Skin epidermis (tissue), 12 donors: ENCODE measurements around the gene ITPRIPL1.
A peak's percentile ranks its signal among the peaks of the same experiment; 100 is the strongest.
"Not testable (repeated sequence)": the region's sequence is repeated elsewhere in the genome, so short reads cannot be mapped to it uniquely, and the experiment has no call there.

Source experiments
- H3K27ac ChIP-seq, 21 experiments: fragments of 200-600 bp; sonication (generic) in 11 of 21; one replicate each; pipeline ENCODE4 v1.5.0; 2020; ENCODE audit warnings: mild to moderate bottlenecking in 3 of 21, inconsistent platforms in 2 of 21, moderate library complexity in 2 of 21
- H3K4me3 ChIP-seq, 7 experiments: fragments of 200-600 bp; sonication (generic) in 2 of 7; one replicate each; pipeline ENCODE4 v1.5.0; 2020; ENCODE audit warnings: inconsistent platforms in 2 of 7, mild to moderate bottlenecking in 2 of 7, moderate library complexity in 1 of 7

ITPRIPL1 gene, protein sequence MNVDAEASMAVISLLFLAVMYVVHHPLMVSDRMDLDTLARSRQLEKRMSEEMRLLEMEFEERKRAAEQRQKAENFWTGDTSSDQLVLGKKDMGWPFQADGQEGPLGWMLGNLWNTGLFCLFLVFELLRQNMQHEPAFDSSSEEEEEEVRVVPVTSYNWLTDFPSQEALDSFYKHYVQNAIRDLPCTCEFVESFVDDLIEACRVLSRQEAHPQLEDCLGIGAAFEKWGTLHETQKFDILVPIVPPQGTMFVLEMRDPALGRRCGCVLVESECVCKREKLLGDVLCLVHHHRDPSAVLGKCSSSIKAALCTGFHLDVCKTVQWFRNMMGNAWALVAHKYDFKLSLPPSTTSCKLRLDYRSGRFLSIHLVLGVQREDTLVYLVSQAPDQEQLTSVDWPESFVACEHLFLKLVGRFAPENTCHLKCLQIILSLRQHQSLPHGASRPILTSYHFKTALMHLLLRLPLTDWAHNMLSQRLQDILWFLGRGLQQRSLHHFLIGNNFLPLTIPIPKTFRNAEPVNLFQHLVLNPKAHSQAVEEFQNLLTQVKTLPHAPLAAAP

DNA sequence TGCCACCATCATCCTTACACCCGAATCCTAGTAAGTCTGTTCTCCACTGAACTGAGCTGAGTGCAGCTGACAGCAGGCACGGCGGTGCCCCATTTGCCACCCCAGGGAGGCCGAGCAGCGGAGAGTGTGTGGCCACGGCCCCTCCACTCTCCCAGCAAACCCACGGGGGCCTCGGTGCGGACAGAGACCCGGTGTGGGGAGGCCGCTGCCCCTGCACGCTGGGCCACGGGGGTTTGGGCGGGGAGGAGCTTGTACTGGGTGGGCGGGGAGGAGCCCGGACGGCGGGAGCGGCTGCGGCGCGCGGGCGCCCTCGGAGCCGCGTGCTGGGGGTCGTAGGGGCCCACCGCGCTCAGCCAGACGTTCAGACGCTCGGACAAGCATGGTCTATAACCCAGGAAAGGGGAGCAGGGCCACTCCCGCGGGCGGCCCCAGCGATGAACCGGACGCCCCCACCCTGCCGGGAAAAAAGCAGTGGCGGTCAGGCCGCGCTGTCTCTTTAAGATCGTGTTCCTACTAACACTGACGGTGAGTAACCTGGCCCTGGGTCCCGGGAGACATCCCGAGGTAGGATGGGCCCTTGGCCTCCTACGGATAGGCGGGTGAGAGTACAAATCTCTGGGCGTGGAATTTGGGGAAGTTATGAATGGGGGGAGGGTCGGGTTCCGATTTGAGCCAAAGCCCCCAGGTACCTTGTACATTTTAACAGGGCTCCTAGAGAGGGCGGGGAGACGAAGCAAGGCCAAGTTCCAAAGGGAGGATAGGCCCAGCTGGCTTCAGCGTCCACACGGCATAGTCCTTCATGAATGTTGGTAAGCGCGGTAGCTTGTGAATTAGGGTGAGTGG lies at the start of gene ITPRIPL1:
ITPRIPL1 (plus strand) TSS at position 277 of the 843 bp plus-strand sequence; CDS start at position 800, 523 bp downstream.
- Histone ChIP-seq H3K27ac (peak within 1 kb of the TSS in 20 of 21 experiments; percentile 5 to 87 (median 74)), H3K4me3 (peak within 1 kb of the TSS; percentile 44 to 56 (median 54))

DNA sequence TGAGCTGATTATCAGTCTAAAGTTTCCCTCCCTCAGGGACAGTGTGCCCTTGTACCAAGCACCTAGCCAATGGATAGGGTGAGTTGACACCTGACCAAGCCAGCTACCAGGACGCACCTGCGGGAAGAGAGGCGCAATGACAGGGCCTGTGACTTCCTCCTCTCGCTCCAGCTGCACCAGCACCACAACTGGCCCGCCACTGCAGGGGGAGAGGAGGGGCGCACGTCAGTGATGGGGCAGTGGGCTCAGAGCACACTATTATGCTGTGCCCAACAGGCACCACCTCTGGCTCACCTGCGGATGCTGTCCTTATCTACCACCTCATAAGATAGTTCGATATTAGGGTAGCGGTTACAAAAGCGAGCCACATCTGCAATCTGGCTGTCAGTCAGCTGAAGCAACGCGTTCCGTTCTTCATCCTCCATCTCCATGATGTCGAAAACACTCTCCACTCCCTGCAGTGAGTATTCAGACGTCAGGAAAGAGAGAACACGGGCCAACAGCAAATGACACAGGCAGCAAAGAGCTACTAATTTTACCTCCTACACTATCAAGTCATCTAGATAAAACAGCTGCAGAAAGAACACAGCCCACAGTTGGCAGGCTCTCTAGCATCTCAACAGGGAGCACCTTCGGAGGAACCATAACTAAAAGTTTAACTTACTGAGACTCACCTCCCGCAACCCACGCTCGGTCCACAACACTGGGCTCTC lies 48.2 kb upstream of the ITPRIPL1 start:
- no peak overlapping the region for H3K27ac ChIP-seq
- no peak overlapping the region for H3K4me3 ChIP-seq

DNA sequence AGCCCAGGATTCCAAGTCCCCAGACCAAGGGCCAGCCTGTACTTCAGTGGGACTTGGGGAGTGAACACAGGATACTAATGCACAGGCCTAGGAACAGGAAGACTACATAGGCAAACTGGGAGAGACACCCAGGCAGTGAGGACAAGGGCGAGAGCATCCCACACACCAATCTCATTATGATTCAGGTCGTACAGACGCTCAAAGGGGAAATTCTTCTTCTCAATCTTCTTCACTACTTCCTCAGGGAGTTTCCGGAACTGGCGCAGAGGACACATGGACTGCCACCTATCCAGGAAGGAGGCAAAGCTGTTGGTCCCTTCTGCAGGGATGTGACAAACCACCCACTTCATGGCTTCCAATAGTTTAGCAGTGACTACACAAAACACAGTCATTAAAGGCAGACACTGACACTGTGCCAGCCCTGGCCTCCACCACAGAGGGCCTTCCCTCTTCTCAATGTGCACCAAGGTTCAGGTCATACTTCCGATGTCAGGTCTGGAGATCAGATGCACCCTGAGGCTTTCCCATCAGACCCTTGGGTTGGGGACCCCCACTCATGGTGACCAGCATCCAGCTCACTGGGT lies 37.8 kb upstream of the ITPRIPL1 start:
- Histone ChIP-seq H3K4me3 (no peak overlapping the region), H3K27ac (no peak overlapping the region)

DNA sequence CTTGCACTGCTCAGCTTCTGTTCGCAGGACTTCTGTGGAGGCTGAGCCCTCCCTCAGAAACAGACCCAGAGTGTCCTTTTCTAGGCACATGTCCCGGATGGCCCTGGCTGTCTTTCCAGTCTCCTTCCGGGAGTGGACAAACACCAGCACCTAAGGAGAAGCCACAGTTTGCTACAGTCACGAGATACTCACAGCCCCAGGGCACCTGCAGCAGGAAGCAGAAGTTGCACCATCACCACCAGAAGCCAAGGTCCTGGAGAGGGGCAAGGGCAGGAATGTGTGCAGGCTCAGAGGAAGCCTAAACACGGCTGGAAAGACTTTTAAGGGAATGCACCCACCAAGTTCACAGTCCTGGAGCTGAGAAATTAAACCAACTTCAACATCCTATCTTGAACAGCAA lies 33.4 kb upstream of the ITPRIPL1 start:
- H3K4me3 ChIP-seq, result no peak overlapping the region
- no peak overlapping the region for H3K27ac ChIP-seq

DNA sequence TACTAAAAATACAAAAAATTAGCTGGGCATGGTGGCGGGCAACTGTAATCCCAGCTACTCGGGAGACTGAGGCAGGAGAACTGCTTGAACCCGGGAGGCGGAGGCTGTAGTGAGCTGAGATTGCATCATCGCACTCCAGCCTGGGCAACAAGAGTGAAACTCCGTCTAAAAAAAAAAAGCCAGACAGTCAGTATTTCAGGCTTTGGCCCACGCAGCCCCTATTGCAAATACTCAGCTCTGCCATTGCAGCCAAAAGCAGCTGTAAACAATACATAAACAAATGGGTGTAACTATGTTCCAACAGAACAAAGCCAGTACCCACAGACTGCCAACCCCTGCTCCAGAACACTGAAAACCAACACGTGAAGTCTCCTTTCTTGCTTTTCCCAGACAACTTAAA lies 30.8 kb upstream of the ITPRIPL1 start:
- H3K27ac ChIP-seq, H3K4me3 ChIP-seq: not testable (repeated sequence)

DNA sequence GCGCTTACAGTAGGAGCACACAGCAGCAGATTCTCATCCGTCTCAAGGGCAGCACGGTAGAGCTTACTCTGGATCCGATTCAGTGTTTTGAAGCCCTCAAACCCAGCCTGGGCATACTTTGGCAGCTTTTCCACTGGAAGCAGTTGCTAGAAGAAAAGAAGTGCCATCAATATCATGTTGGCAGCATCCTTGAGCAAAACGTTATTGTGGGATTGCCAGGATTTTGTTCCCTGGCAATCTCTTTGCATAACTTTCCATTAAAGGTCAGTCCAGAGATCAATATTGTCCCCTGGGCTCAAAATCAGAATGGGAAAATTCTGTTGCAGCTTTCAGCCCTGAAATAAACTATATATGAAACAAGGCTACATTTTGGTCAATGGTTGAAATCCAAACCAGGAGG lies 28.2 kb upstream of the ITPRIPL1 start:
- H3K27ac ChIP-seq, result no peak overlapping the region
- H3K4me3 ChIP-seq, result no peak overlapping the region

DNA sequence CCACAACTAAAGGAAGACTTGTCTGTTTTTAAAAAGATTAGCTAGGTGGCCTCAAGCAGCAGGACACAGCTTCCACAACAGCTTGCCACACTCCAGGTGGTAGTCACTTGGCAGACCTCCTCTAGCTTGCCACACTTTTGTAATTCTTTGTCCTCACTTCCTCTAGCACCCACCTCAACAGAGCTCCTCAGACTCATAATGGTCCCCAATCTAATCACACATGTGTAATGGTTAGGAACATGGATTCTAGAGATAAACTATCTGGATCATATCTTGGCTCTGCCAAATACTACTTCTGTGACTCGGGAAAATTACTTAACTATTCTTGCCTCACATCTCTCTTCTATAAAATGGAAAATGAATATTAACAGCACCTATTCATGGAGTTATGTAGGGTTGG lies 23.3 kb upstream of the ITPRIPL1 start:
- no peak overlapping the region for H3K4me3 ChIP-seq

DNA sequence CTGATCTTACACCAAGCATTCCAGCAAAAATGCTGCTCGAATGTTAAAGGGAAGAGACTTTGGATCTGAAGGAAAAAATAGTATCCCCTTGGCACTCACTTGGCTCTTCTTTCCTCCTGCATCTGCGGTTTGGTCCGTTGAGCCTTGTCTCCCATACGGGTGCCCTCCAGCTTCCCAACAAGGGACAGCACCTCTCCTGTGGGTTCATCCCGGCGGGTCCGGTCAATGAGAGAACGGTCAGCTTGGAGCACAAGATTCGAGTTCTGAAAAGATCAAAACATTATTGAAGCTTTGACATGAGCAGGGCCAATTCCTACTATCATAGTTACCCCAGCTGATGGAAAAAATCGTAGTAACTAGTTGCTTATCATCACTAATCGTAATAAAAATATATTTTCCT lies 20.5 kb upstream of the ITPRIPL1 start:
- peak overlapping the region; percentile 47 to 96 (median 67) for H3K4me3 ChIP-seq
- peak overlapping the region in 11 of 21 experiments; percentile 68 to 94 (median 90) for H3K27ac ChIP-seq

More for the DNA sequence above, 23.3 kb upstream of the ITPRIPL1 start:
- H3K27ac ChIP-seq, result no peak overlapping the region

DNA sequence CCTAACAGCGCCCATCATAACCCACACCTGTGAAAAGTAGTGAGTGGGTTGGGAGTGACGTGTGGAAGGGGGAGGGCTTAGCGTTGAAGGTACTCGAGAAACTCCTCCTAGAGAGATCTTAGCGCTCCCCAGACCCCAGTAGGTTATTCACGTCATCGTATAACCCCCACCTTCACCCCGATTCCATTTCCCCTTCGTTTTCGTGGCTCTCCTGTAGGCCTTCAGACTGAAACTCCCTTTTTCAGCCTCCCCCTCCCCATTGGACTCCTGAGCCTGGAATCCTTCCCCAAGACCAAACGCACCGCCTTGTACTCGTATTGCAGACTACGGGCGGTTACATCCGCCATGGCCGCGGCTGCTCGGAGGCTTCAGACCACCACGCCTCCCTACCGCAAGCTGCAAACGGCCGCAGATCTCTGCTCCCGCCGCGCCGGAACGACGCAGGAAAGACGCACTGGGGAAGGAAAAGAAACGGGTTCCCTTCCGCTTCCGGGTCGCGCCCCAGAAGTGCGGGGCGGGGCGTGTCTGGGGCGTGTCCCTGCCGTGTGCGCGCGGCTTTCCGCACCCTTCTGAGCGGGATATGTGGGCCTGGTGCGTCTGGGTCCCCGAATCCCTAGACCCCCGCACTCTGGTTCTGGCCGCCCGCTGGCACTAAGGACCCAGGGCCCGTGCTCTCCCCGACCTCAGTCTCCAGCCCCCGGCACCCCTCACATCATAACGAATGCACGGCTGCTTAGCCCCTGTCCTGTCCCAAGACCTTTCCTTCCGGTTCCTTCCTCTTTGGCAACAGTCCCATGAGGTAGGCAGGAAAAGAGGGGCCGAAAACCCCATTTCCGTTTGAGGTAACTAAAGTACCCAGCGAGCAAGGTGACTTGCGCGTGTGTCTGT lies 19.8 kb upstream of the ITPRIPL1 start, which contains the start of gene SNRNP200:
SNRNP200 (minus strand) TSS at position 456 of the 888 bp plus-strand sequence; CDS start at position 347, 109 bp downstream.
- H3K27ac ChIP-seq, result peak within 1 kb of the TSS; percentile 68 to 96 (median 88)
- peak within 1 kb of the TSS; percentile 47 to 96 (median 67) for H3K4me3 ChIP-seq

DNA sequence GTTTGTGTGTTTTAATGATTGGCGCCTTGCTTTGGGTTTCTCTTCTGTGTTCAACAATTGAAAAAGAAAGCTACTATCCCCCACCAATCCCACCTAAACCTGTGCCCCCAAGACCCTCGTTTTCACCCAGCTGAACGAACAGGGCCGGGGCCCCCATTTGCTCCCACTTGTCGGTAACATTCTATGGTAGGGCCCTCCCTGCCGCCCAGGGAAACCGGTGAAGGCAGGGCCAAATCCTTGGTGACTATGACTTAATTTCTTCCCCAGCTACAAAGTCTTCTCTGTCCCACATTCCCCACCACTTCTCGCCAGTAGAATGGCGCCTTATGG lies 19.2 kb upstream of the ITPRIPL1 start:
- Histone ChIP-seq H3K4me3 (peak overlapping the region; percentile 47 to 96 (median 67)), H3K27ac (peak overlapping the region; percentile 68 to 96 (median 88))

DNA sequence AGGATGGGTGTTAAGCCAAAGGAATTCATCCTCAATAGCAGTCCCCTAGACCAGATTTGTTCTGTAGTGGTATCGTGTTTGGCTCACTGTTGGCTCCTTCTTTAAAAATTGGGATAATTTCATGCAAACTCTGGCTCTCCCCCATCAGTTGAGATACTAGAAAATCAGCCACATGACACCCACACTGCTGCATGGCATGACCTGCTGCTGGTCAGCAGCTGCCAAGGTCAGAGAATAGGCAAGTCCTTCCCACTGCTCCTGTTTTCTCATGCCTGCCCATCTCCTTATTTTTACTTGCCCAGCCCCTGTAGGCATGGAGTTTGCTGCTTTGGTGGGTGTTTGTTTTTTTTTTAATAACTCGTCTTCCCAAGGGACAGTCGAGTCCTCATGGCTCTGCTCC lies 18.7 kb upstream of the ITPRIPL1 start:
- peak overlapping the region in 5 of 7 experiments; percentile 65 to 96 (median 67) for H3K4me3 ChIP-seq
- peak overlapping the region in 16 of 21 experiments; percentile 76 to 96 (median 89) for H3K27ac ChIP-seq

DNA sequence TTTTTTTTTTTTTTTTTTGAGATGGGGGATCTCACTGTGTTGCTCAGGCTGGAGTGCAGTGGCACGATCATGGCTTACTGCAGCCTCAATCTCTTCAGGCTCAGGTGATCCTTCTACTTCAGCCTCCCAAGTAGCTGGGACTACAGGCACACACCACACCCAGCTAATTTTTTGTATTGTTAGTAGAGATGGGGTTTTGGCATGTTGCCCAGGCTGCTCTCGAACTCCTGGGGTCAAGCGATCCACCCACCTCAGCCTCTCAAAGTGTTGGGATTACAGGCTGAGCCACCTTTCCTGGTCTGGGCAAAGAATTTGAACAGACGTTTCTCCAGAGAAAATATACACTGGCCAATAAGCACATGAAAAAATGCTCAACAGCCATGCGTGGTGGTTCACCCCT lies 16.9 kb upstream of the ITPRIPL1 start:
- H3K27ac ChIP-seq, result no peak overlapping the region
- no peak overlapping the region for H3K4me3 ChIP-seq

DNA sequence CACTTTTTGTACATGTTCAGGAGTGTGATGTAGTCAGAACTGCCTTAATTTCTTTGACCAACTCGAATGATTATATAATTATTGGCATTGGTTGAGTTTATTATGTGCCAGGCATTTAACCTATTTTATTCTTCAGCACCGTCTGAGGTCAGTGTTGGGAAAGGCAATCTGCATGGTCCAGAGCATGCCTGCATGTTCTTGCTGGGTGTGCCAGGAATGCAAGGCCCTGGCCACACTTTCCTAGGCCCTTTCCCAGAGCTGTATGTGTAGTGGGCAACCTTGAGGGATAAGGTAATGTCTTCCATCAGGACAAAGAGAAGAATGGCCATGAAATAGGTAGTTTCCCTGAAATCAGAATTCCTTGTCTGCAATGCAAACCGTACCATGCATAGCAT lies 10.1 kb upstream of the ITPRIPL1 start:
- H3K4me3 ChIP-seq, result no peak overlapping the region
- peak overlapping the region in 7 of 21 experiments; percentile 45 to 90 (median 76) for H3K27ac ChIP-seq

DNA sequence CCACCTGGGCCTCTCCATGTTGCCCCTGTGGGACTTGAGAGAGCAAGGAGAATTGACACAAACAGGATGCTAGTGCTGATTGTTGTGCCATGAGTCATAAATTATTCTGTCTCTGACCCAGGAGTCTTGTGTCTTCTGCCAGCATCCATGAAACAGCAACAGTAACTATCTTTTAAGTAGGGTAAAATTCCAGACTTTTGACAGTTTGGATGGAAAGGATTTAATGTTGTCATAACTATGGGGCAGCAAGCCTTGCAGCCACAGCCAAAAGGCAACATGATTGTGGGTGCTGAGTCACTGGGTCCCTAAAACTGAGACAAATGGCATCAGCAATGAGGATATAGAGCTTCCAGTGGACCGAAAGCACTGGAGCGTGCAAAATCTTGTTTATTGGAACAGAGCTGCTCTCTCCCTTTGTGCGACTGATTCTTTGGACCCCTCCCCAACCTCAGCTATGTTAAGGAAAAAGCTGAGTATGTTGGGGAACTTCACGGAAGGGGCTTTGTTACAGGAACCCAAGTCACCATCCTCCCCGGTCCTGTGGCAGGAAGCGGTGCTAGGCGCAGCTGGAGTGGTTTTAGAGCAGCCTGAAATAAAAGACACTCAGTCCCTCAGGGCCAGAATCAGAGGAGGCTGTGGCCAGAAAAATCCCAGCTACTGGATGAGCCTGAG lies 9.6 kb upstream of the ITPRIPL1 start:
- H3K27ac ChIP-seq, result peak overlapping the region in 18 of 21 experiments; percentile 3 to 90 (median 60)

DNA sequence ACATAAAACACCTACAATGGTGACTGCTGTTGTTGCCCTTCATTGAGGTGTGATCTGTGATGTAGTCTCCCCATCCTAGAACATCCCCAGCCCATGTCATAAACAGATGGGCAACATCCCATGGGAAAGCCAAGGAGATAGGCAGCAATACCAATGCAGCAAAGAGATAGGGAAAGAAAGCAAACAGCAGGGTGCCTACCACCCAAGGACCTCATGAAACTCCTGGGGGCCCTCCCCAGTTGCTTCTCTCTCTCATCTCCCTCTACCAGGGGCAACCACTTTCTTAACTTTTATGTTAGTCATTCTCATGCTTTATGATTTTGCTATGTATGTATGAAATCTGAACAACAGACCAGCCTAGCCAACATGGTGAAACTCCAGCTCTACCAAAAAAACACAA lies 8.1 kb upstream of the ITPRIPL1 start:
- Histone ChIP-seq H3K27ac (peak overlapping the region in 2 of 21 experiments; percentile 80 to 90), H3K4me3 (no peak overlapping the region)

More for the DNA sequence above, 9.6 kb upstream of the ITPRIPL1 start:
- no peak overlapping the region for H3K4me3 ChIP-seq

DNA sequence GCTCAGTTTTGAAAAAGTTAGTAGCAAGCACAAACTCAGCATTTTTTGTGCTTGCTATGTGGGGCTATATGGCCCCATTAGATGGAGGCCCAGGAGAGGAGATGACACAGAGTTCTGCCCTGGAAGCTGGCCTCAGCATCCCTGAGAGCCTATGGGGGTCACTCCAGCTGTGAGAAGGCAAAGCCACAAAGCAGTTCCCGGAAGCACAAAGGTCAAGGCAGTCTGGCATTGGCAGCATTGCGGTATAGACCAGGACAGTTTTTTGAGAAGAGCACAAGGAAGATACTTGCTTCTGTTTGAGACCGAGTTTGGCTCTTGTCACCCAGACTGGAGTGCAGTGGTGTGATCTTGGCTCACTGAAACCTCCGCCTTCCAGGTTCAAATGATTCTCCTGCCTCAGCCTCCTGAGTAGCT lies 7.5 kb upstream of the ITPRIPL1 start:
- H3K27ac ChIP-seq, result no peak overlapping the region
- H3K4me3 ChIP-seq, result no peak overlapping the region

DNA sequence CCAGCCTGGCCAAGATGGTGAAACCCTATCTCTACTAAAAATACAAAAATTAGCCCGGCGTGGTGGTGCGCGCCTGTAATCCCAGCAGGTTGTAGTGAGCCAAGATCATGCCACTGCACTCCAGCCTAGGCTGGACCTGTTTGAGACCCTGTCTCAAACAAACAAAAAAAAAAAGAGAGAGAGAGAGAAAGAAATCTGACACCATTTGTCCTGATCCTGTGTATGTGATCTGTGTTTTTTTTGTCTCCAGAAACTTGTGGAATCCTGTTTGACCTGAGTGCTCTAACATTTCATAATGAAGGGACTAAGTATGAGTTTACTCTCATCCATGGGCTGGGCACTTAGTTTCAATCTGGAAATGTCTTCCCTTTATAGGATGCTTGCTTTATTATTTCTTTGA lies 6.4 kb upstream of the ITPRIPL1 start:
- Histone ChIP-seq H3K27ac (peak overlapping the region in 1 of 21 experiments; percentile 30), H3K4me3 (no peak overlapping the region)

DNA sequence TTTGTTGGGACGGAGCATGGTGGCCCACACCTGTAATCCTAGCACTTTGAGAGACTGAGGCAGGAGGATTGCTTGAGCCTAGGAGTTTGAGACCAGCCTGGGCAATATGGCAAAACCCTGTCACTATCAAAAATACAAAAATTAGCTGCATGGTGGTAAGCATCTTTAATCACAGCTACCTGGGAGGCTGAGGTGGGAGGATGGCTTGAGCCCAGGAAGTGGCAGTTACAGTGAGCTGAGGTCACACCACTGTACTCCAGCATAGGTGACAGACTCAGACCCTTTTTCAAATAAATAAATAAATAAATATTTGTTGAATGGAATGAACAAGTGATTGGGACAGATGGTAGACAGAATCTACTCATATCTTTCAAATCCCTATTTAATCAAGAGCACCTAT lies 5.7 kb upstream of the ITPRIPL1 start:
- Histone ChIP-seq H3K4me3 (peak overlapping the region in 1 of 7 experiments; percentile 9), H3K27ac (peak overlapping the region in 1 of 21 experiments; percentile 30)
